OCI-LY7 (cell line): ENCODE measurements around the gene DENND2A.

Experiments
- EZH2phosphoT487 ChIP-seq: fragments of 200-600 bp; sonication (generic); IDR thresholded peaks from 2 replicates; pipeline ENCODE4 v1.6.1; 2018; ENCODE audit warnings: low read depth, borderline replicate concordance, mild to moderate bottlenecking, mixed run types, antibody characterized with exemption, low read length, moderate library complexity, mixed read lengths
- TF ChIP-seq, protein P1 (sequence below): fragments of 200-600 bp; sonication (generic); conservative IDR thresholded peaks from 2 replicates; pipeline ENCODE4 v1.5.1; 2014; ENCODE audit warnings: mild to moderate bottlenecking, antibody characterized with exemption, low read length, moderate library complexity, mixed read lengths

DNA sequence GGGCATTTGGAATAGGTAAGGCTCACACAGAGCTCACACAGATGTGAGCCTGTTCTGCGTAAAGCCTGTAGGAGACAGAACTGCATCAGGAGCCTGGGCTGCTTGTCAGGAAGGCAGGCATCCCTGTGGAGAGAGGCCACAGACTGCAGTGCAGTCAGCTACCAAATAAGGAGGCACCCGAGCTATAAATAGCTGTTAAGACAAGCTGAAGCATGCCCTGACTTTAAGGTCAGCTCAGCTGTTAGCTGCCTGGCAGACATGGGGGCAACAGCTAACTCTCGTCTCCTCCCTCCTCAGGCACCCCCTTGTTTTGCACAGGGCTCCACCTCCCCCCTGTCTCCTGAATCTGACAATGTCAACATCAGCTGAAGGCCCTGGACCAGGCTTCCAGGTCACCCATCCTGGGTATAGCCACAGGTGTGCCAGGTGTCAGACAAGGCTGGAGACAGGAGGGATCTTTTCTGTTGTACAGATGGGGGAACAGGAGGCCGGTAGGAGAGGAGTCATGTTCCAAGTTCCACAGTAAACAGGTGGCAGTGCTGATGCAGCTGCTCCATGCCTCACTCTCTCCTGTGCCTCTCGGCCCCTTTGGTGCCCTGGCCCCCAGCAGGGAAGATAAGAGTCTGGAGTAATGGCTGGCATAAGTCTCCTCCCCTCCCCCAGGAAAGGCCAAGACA is 133.7 kb downstream of the DENND2A start:
- TF ChIP-seq, protein P1, sequence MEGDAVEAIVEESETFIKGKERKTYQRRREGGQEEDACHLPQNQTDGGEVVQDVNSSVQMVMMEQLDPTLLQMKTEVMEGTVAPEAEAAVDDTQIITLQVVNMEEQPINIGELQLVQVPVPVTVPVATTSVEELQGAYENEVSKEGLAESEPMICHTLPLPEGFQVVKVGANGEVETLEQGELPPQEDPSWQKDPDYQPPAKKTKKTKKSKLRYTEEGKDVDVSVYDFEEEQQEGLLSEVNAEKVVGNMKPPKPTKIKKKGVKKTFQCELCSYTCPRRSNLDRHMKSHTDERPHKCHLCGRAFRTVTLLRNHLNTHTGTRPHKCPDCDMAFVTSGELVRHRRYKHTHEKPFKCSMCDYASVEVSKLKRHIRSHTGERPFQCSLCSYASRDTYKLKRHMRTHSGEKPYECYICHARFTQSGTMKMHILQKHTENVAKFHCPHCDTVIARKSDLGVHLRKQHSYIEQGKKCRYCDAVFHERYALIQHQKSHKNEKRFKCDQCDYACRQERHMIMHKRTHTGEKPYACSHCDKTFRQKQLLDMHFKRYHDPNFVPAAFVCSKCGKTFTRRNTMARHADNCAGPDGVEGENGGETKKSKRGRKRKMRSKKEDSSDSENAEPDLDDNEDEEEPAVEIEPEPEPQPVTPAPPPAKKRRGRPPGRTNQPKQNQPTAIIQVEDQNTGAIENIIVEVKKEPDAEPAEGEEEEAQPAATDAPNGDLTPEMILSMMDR: no peak
- TF ChIP-seq EZH2phosphoT487: no peak
